Measurements from ENCODE around the gene PDZD7. TPM values are rescaled to one million over a fixed set of nuclear protein-coding genes. Genes with fewer than 3 reads are reported as not detected.

The PDZD7 gene
- total and polyA plus RNA-seq, 10 donors = 0.17 to 2.3 (median 1.1) TPM

- peak; percentile 94 for DNase-seq
- intact Hi-C loops (cut with DNase I; ENCODE audit: low total_unique reads) = no loop called here
- H3K27me3 ChIP-seq (replicated peaks in 1 of 7) = peaks cover 0 to 42% (median 16%) of the 10 kb centered on the region in 7 donors
- WGBS, 5 donors = 0% methylated on average over 36 to 37 of the region's 37 CpGs
- peak overlapping the region; percentile 89 to 99 (median 98) for H3K27ac ChIP-seq
- no peaks in the 10 kb centered on the region for H3K36me3 ChIP-seq
- TF ChIP-seq POLR2A (IDR thresholded peaks at IDR 0.05) (no peak), POLR2AphosphoS5 (IDR thresholded peaks at IDR 0.05) (peak in 1 of 3 donors; percentile 35)
- TF ChIP-seq, protein P1, sequence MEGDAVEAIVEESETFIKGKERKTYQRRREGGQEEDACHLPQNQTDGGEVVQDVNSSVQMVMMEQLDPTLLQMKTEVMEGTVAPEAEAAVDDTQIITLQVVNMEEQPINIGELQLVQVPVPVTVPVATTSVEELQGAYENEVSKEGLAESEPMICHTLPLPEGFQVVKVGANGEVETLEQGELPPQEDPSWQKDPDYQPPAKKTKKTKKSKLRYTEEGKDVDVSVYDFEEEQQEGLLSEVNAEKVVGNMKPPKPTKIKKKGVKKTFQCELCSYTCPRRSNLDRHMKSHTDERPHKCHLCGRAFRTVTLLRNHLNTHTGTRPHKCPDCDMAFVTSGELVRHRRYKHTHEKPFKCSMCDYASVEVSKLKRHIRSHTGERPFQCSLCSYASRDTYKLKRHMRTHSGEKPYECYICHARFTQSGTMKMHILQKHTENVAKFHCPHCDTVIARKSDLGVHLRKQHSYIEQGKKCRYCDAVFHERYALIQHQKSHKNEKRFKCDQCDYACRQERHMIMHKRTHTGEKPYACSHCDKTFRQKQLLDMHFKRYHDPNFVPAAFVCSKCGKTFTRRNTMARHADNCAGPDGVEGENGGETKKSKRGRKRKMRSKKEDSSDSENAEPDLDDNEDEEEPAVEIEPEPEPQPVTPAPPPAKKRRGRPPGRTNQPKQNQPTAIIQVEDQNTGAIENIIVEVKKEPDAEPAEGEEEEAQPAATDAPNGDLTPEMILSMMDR (IDR thresholded peaks at IDR 0.05 in 8 of 11, conservative IDR thresholded peaks at IDR 0.05 in 3 of 11) = peak; percentile 69 to 91 (median 83)
- H3K4me1 ChIP-seq = peaks cover 21 to 61% (median 49%) of the 10 kb centered on the region in 6 donors
- no peaks in the 10 kb centered on the region for H3K9me3 ChIP-seq
- H3K4me3 ChIP-seq = peak overlapping the region; percentile 47 to 87 (median 70)
These were observed 29.4 kb upstream of the PDZD7 start for GRCh38 chr10:101060036-101060950.

DNA sequence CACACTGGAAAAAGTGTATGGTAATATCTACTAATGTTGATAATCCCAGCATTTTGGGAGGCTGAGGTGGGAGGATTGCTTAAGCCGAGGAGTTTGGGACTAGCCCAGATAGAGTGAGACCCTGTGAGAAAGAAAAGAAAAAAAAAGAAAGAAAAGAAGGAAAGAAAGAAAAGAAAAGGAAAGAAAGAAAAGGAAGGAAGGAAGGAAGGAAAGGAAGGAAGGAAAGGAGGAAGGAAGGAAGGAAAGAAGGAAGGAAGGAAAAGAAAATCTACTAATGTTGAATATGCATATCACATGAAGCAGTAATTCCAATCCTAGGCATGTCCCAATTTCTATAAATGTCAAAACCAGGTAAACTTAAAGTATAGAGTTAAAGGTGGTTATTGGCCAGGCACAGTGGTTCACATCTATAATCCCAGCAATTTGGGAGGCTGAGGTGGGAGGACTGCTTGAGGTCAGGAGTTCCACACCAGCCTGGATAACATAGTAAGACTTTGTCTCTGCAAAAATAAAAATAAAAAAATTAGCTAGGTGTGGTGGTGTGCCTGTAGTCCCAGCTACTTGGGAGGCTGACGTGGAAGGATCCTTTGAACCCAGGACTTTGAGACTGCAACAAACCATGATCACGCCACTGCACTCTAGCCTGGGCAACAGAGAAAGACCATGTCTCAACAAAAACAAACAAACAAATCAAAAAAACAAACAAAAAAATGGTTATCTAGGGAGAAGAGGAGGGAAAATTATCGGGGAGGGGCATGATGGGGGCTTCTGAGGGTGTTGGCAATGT is 25.6 kb upstream of the PDZD7 start:
- Histone ChIP-seq H3K27me3 (replicated peaks in 1 of 7) (peaks cover 0 to 8% (median 0%) of the 10 kb centered on the region in 7 donors), H3K36me3 (no peaks in the 10 kb centered on the region), H3K4me3 (no peak overlapping the region), H3K4me1 (peaks cover 3 to 23% (median 19%) of the 10 kb centered on the region in 6 donors), H3K27ac (no peak overlapping the region), H3K9me3 (no peaks in the 10 kb centered on the region)
- no peak for TF ChIP-seq POLR2A (IDR thresholded peaks at IDR 0.05)
- no peak for TF ChIP-seq POLR2AphosphoS5 (IDR thresholded peaks at IDR 0.05)
- TF ChIP-seq, protein P1 (IDR thresholded peaks at IDR 0.05 in 8 of 11, conservative IDR thresholded peaks at IDR 0.05 in 3 of 11) = no peak
- WGBS, 5 donors = 91 to 97% (median 95%) methylated on average over 4 of the region's 4 CpGs
- DNase-seq = no peak
- intact Hi-C loops (cut with DNase I; ENCODE audit: low total_unique reads) = no loop called here

GRCh38 chr10:101055411-101055810 is 24.5 kb upstream of the PDZD7 start:
- intact Hi-C loops (cut with DNase I; ENCODE audit: low total_unique reads) = no loop called here
- no peaks in the 10 kb centered on the region for H3K9me3 ChIP-seq
- TF ChIP-seq POLR2AphosphoS5 (IDR thresholded peaks at IDR 0.05) (no peak), POLR2A (IDR thresholded peaks at IDR 0.05) (no peak)
- TF ChIP-seq, protein P1 (IDR thresholded peaks at IDR 0.05 in 8 of 11, conservative IDR thresholded peaks at IDR 0.05 in 3 of 11) = no peak
- H3K4me1 ChIP-seq = peaks cover under 1 to 20% (median 16%) of the 10 kb centered on the region in 6 donors
- WGBS, 5 donors = 83 to 96% (median 95%) methylated on average over 4 of the region's 4 CpGs
- H3K27me3 ChIP-seq (replicated peaks in 1 of 7) = peaks cover 0 to 13% (median 8%) of the 10 kb centered on the region in 7 donors
- no peak overlapping the region for H3K4me3 ChIP-seq
- no peak for DNase-seq
- no peaks in the 10 kb centered on the region for H3K36me3 ChIP-seq
- H3K27ac ChIP-seq = no peak overlapping the region

Data from spleen (tissue), 11 donors.